B cell (primary cell): ENCODE results near the gene PRAMEF13. TPM values are rescaled to one million over a fixed set of nuclear protein-coding genes. Genes with fewer than 3 reads are reported as not detected.
"Not testable (repeated sequence)": the region's sequence is repeated elsewhere in the genome, so short reads cannot be mapped to it uniquely, and the experiment has no call there.

Experiments used
- ATAC-seq: fragments of 200-7000 bp; cut with Tn5 transposase; one replicate; pipeline ENCODE4 v1.10.0; 2021; ENCODE audit warnings: low read depth, mild to moderate bottlenecking, moderate number of reproducible peaks, moderate library complexity
- CTCF ChIA-PET: fragments of 350-600 bp; sonication (Branson Sonifier 250); formaldehyde crosslinking; loops from one replicate; lab custom pipeline; 2021; ENCODE audit warnings: antibody characterized with exemption, inconsistent platforms; lab: Charles Lee
- POLR2A ChIA-PET: fragments of 350-600 bp; sonication (Branson Sonifier 250); formaldehyde crosslinking; loops from one replicate; lab custom pipeline; 2021; ENCODE audit warnings: antibody characterized with exemption; lab: Charles Lee
- DNase-seq: peaks from one replicate; pipeline ENCODE4 v3.0.0; 2013
- H2AFZ ChIP-seq: 2 replicates; pipeline ENCODE4 v1.6.1; 2012; ENCODE audit warnings: mild to moderate bottlenecking, low read depth, low read length; ENCODE audit not compliant: insufficient read depth, poor library complexity, severe bottlenecking
- H3K27ac ChIP-seq, 2 donors: 1 replicate in 1 of 2; 2 replicates in 1 of 2; pipeline ENCODE4 v1.5.1; 2012 to 2013; ENCODE audit warnings: low read length in 2 of 2, mild to moderate bottlenecking in 2 of 2, moderate library complexity in 1 of 2
- H3K27me3 ChIP-seq, 4 experiments: fragments of 200-600 bp in 1 of 4; sonication (generic) in 1 of 4; replicated peaks in 1 of 4; 1 replicate in 2 of 4; 2 replicates in 2 of 4; pipeline versions ENCODE4 v1.6.1 to v1.7.0; 2013 to 2016; ENCODE audit warnings: low read length in 3 of 4, mild to moderate bottlenecking in 2 of 4, mixed read lengths in 1 of 4, moderate library complexity in 1 of 4; ENCODE audit not compliant: insufficient read depth in 4 of 4, control insufficient read depth in 3 of 4; ENCODE audit errors: control extremely low read depth in 1 of 4
- H3K36me3 ChIP-seq, 2 experiments: replicated peaks in 1 of 2; 1 replicate in 1 of 2; 2 replicates in 1 of 2; pipeline versions ENCODE4 v1.6.1 to v1.7.1; 2013; ENCODE audit warnings: low read length in 1 of 2; ENCODE audit not compliant: insufficient read depth in 2 of 2, control insufficient read depth in 1 of 2; ENCODE audit errors: control extremely low read depth in 1 of 2, extremely low read depth in 1 of 2
- H3K4me1 ChIP-seq, 2 donors: fragments of 200-600 bp in 1 of 2; sonication (generic) in 1 of 2; 1 replicate in 1 of 2; 2 replicates in 1 of 2; pipeline versions ENCODE4 v1.5.1 to v1.6.1; 2013 to 2017; ENCODE audit warnings: low read length in 2 of 2; ENCODE audit not compliant: control insufficient read depth in 2 of 2, insufficient read depth in 2 of 2
- H3K4me2 ChIP-seq: replicated peaks from 2 replicates; pipeline ENCODE3; 2012; ENCODE audit warnings: mild to moderate bottlenecking, low read depth, low read length; ENCODE audit not compliant: poor library complexity, severe bottlenecking
- H3K4me3 ChIP-seq, 5 experiments: fragments of 200-600 bp in 1 of 5; sonication (generic) in 1 of 5; 1 replicate in 3 of 5; 2 replicates in 2 of 5; pipeline versions ENCODE4 v1.5.1 to v1.7.0; 2011 to 2016; ENCODE audit warnings: low read length in 4 of 5, mild to moderate bottlenecking in 4 of 5, low read depth in 2 of 5, control low read depth in 1 of 5, moderate library complexity in 1 of 5; ENCODE audit not compliant: insufficient read depth in 1 of 5; ENCODE audit errors: control extremely low read depth in 1 of 5, extremely low read depth in 1 of 5
- H3K79me2 ChIP-seq: fragments of 200-600 bp; sonication (generic); one replicate; pipeline ENCODE4 v1.6.0; 2016; ENCODE audit warnings: low read length; ENCODE audit not compliant: control insufficient read depth, insufficient read depth
- H3K9ac ChIP-seq: fragments of 200-600 bp; sonication (generic); 2 replicates; pipeline ENCODE4 v1.6.1; 2017; ENCODE audit warnings: mild to moderate bottlenecking, low read length, moderate library complexity
- H3K9me3 ChIP-seq, 3 donors: one replicate each; pipeline versions ENCODE4 v1.6.1 to v1.7.1; 2013; ENCODE audit warnings: low read length in 2 of 3; ENCODE audit not compliant: control insufficient read depth in 2 of 3, insufficient read depth in 1 of 3; ENCODE audit errors: control extremely low read depth in 1 of 3
- H4K20me1 ChIP-seq: 2 replicates; pipeline ENCODE4 v1.6.0; 2012; ENCODE audit warnings: mild to moderate bottlenecking, low read length; ENCODE audit not compliant: insufficient read depth, control insufficient read depth, poor library complexity, severe bottlenecking
- H3K27ac Mint-ChIP-seq: one replicate; pipeline ENCODE4 v1.8.0; 2021; ENCODE audit warnings: mixed read lengths
- H3K27me3 Mint-ChIP-seq: one replicate; pipeline ENCODE4 v1.8.0; 2021; ENCODE audit warnings: mixed read lengths
- H3K4me1 Mint-ChIP-seq: one replicate; pipeline ENCODE4 v1.8.0; 2021; ENCODE audit warnings: mixed read lengths
- H3K4me3 Mint-ChIP-seq: one replicate; pipeline ENCODE4 v1.8.0; 2021; ENCODE audit warnings: mixed read lengths
- H3K9me3 Mint-ChIP-seq: one replicate; pipeline ENCODE4 v1.8.0; 2022; ENCODE audit warnings: mixed read lengths; ENCODE audit not compliant: insufficient read depth
- WGBS: methylation state at CpG from one replicate; pipeline ENCODE4 v1.1.5; 2013; ENCODE audit warnings: missing lambda C conversion rate; ENCODE audit not compliant: insufficient coverage; 5-methylcytosine and 5-hydroxymethylcytosine counted together
- intact Hi-C: fragments of 100-400 bp; cut with micrococcal nuclease; formaldehyde crosslinking; loops from one replicate; pipeline ENCODE4 v1.10.0; 2022
- polyA plus RNA-seq: library from polyadenylated mRNA; depleted of rRNA; stranded (reverse); fragments of >200 nt; gene quantifications from 2 replicates; pipeline ENCODE4 v1.2.3, GENCODE V29; 2012
- total RNA-seq, 2 donors: library from RNA; stranded (reverse); fragments of 120-200 nt in 1 of 2; gene quantifications; 1 replicate in 1 of 2; 2 replicates in 1 of 2; pipeline versions ENCODE4 v1.2.3 to v1.2.4, GENCODE V29; 2013 to 2022

The PRAMEF13 gene
- total and polyA plus RNA-seq, 2 donors (not counting 1 experiment from before 2014, with no cell fraction given): not detected

DNA sequence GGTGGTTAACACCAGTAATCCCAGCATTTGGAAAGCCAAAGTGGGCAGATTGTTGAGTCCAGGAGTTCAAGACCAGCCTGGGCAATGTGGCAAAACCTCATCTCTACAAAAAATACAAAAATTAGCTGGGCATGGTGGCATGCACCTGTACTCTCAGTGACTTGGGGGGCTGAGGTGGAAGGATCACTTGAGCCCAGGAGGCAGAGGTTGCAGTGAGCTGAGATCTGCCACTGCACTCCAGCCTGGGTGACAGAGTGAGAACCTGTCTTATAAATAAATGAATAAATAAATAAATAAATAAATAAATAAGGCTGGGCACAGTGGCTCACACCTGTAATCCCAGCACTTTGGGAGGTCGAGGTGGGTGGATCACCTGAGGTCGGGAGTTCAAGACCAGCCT, 30.8 kb upstream of the PRAMEF13 start:
- H3K9me3 ChIP-seq, intact Hi-C loops, CTCF ChIA-PET, H3K4me3 ChIP-seq, H4K20me1 ChIP-seq, H3K27ac ChIP-seq, H3K4me1 ChIP-seq, H3K27me3 Mint-ChIP-seq, H3K36me3 ChIP-seq, H2AFZ ChIP-seq, H3K4me1 Mint-ChIP-seq, H3K4me2 ChIP-seq, H3K4me3 Mint-ChIP-seq, DNase-seq, ATAC-seq, H3K79me2 ChIP-seq, H3K9me3 Mint-ChIP-seq, POLR2A ChIA-PET, H3K27ac Mint-ChIP-seq, H3K9ac ChIP-seq, H3K27me3 ChIP-seq: not testable (repeated sequence)
- WGBS: no CpG with 5 or more reads among the region's 2 CpGs

DNA sequence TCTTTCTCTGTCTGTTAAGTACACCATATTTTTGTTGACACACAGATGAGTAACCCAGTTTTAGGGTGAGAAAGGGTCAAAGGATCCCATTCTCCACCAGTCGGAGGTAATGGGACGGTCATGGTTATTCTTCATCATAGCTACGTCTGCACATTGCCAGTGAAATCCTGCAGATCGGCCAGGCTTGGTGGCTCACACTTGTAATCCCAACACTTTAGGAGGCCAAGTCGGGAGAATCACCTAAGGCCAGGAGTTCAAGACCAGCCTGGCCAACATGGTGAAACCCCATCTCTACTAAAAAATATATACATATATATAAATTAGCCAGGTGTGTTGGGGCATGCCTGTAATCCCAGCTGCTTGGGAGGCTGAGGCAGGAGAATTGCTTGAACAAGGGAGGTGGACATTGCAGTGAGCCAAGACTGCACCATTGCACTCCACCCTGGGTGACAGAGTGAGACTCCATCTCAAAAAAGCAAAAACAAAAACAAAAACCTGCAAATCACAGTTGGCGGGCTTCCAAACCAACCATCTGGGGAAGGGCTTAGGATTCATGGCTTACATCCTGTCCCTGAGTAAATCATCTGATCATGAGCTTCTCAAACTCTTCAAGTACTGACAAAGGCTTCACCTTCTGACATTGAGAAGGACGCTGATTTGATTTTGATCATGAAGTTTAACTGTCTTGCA, 30.0 kb upstream of the PRAMEF13 start:
- H3K79me2 ChIP-seq, H3K27me3 ChIP-seq, H3K9ac ChIP-seq, H3K27ac Mint-ChIP-seq, H3K27ac ChIP-seq, CTCF ChIA-PET, DNase-seq, intact Hi-C loops, H3K4me1 ChIP-seq, H3K36me3 ChIP-seq, H3K4me1 Mint-ChIP-seq, ATAC-seq, H3K4me3 ChIP-seq, H3K9me3 Mint-ChIP-seq, H2AFZ ChIP-seq, H3K4me3 Mint-ChIP-seq, H3K27me3 Mint-ChIP-seq, H3K9me3 ChIP-seq, POLR2A ChIA-PET, H4K20me1 ChIP-seq, H3K4me2 ChIP-seq: not testable (repeated sequence)
- 97% methylated on average over 6 of the region's 7 CpGs for WGBS

DNA sequence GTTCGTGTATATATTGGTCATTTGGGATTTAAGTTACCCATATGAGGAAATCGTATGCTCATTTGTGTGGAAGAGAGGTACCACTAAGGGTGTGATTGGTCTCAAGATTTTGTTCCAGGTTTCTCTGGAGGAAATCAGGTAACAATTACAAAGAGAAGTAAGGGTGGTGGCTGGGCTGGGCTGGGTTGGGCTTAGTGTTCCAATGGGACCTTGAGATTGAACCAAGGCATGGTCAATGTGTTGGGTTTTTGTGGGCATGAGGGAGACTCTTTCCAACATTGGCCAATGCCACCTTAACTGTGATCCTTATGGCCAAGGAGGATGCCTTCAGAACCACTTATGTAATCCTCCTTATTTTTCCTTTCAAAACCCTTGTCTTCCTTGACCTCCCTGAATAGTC, 29.4 kb upstream of the PRAMEF13 start:
- H2AFZ ChIP-seq, H4K20me1 ChIP-seq, H3K4me3 Mint-ChIP-seq, intact Hi-C loops, POLR2A ChIA-PET, H3K79me2 ChIP-seq, H3K27ac Mint-ChIP-seq, H3K27me3 Mint-ChIP-seq, DNase-seq, H3K9ac ChIP-seq, H3K27ac ChIP-seq, H3K9me3 ChIP-seq, ATAC-seq, H3K4me1 Mint-ChIP-seq, H3K4me2 ChIP-seq, H3K36me3 ChIP-seq, H3K27me3 ChIP-seq, H3K4me1 ChIP-seq, H3K9me3 Mint-ChIP-seq, CTCF ChIA-PET, H3K4me3 ChIP-seq: not testable (repeated sequence)
- 88% methylated on average over 1 of the region's 2 CpGs for WGBS

DNA sequence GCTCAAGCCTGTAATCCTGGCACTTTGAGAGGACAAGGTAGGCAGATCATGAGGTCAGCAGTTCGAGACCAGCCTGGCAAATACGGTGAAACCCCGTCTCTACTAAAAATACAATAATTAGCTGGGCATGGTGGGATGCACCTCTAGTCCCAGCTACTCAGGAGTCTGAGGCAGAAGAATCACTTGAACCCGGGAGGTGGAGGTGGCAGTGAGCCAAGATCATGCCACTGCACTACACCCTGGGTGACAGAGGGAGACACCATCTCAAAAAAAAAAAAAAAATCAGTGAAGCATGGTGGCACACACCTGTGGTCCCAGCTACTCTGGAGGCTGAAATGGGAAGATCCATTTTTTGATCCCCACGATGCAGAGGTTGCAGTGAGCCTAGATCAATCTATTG, 28.9 kb upstream of the PRAMEF13 start:
- H3K4me1 ChIP-seq, POLR2A ChIA-PET, intact Hi-C loops: not testable (repeated sequence)

More for the DNA sequence above, 28.9 kb upstream of the PRAMEF13 start:
- ATAC-seq, H3K4me3 Mint-ChIP-seq, H3K36me3 ChIP-seq, H3K4me3 ChIP-seq, H3K27me3 ChIP-seq, H3K79me2 ChIP-seq, H3K9ac ChIP-seq, H3K27ac Mint-ChIP-seq, H3K9me3 ChIP-seq, H3K4me1 Mint-ChIP-seq, H3K9me3 Mint-ChIP-seq, H2AFZ ChIP-seq, H3K27ac ChIP-seq, DNase-seq, H3K27me3 Mint-ChIP-seq, H4K20me1 ChIP-seq, H3K4me2 ChIP-seq: not testable (repeated sequence)
- CTCF ChIA-PET: interaction anchor here (1.1 kb wide), 1 partner anchor 9 kb away, joined by 3 read pairs; no protein-coding TSS in a partner anchor
- WGBS: 88% methylated on average over 5 of the region's 5 CpGs
